ENCODE results near the gene GLA. TPM values are rescaled to one million over a fixed set of nuclear protein-coding genes. Genes with fewer than 3 reads are reported as not detected.

The GLA gene
- total and polyA plus RNA-seq, 9 of the 15 experiments (the other 6 are each of a cell fraction or from before 2014, with no cell fraction given), result 41.7 to 146 (median 73.8) TPM

GRCh38 chrX:101385795-101386541, 21.8 kb downstream of the GLA start, which contains the start of gene BTK (continued):
- TF ChIP-seq, protein P1, sequence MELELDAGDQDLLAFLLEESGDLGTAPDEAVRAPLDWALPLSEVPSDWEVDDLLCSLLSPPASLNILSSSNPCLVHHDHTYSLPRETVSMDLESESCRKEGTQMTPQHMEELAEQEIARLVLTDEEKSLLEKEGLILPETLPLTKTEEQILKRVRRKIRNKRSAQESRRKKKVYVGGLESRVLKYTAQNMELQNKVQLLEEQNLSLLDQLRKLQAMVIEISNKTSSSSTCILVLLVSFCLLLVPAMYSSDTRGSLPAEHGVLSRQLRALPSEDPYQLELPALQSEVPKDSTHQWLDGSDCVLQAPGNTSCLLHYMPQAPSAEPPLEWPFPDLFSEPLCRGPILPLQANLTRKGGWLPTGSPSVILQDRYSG (tag; conservative IDR thresholded peaks at IDR 0.05; ENCODE audit: low read depth), result no peak
- TF ChIP-seq SMARCB1 (IDR thresholded peaks at IDR 0.05; ENCODE audit: insufficient read length, low read depth) (no peak), SOX6 (IDR thresholded peaks at IDR 0.05) (0 out of 2 replicates have a peak, but pooled peaks have one; percentile 35), L3MBTL2 (IDR thresholded peaks at IDR 0.05) (peak; percentile 24; the same call in 1 of the 2 replicates), ZNF274 (IDR thresholded peaks at IDR 0.05; ENCODE audit: borderline replicate concordance, low read depth, low read length) (no peak), ESRRA (IDR thresholded peaks at IDR 0.05; ENCODE audit: borderline replicate concordance, low read depth) (no peak), ZNF551 (CRISPR knock-in tag; IDR thresholded peaks at IDR 0.05) (no peak), ZFP91 (CRISPR knock-in tag; IDR thresholded peaks at IDR 0.05) (no peak), MEIS2 (IDR thresholded peaks at IDR 0.05; ENCODE audit: partially characterized antibody) (peak; percentile 26), HNRNPK (IDR thresholded peaks at IDR 0.05; ENCODE audit: low read depth, low read length, poor library complexity, severe bottlenecking) (no peak), ZNF133 (CRISPR knock-in tag; IDR thresholded peaks at IDR 0.05) (no peak), FOXJ2 (tag; IDR thresholded peaks at IDR 0.05) (no peak), TFAP4 (CRISPR knock-in tag; IDR thresholded peaks at IDR 0.05; ENCODE audit: borderline replicate concordance) (peak; percentile 25; the same call in 1 of the 2 replicates), JUND (IDR thresholded peaks at IDR 0.05; ENCODE audit: borderline replicate concordance, low read depth, low read length) (0 out of 2 replicates have a peak, but pooled peaks have one; percentile 21), JUND (tag; IDR thresholded peaks at IDR 0.05; ENCODE audit: borderline replicate concordance, low read depth, low read length) (peak; percentile 11; the same call in 1 of the 3 replicates), ZNF76 (CRISPR knock-in tag; IDR thresholded peaks at IDR 0.05; ENCODE audit: borderline replicate concordance) (no peak), POLR2AphosphoS5 (IDR thresholded peaks at IDR 0.05; ENCODE audit: control insufficient read depth, insufficient read depth, low read depth, low read length) (peak; percentile 54), ZEB2 (IDR thresholded peaks at IDR 0.05) (no peak), THRA (IDR thresholded peaks at IDR 0.05) (no peak), POLR2G (IDR thresholded peaks at IDR 0.05; ENCODE audit: low read depth, low read length) (no peak; the same call in 1 of the 2 replicates), CSDE1 (IDR thresholded peaks at IDR 0.05) (no peak)
- TF ChIP-seq, protein P2, sequence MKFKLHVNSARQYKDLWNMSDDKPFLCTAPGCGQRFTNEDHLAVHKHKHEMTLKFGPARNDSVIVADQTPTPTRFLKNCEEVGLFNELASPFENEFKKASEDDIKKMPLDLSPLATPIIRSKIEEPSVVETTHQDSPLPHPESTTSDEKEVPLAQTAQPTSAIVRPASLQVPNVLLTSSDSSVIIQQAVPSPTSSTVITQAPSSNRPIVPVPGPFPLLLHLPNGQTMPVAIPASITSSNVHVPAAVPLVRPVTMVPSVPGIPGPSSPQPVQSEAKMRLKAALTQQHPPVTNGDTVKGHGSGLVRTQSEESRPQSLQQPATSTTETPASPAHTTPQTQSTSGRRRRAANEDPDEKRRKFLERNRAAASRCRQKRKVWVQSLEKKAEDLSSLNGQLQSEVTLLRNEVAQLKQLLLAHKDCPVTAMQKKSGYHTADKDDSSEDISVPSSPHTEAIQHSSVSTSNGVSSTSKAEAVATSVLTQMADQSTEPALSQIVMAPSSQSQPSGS (CRISPR knock-in tag; IDR thresholded peaks at IDR 0.05), result no peak

All from K562 (cell line).